ENCODE results near the gene AGPAT4.

DNA sequence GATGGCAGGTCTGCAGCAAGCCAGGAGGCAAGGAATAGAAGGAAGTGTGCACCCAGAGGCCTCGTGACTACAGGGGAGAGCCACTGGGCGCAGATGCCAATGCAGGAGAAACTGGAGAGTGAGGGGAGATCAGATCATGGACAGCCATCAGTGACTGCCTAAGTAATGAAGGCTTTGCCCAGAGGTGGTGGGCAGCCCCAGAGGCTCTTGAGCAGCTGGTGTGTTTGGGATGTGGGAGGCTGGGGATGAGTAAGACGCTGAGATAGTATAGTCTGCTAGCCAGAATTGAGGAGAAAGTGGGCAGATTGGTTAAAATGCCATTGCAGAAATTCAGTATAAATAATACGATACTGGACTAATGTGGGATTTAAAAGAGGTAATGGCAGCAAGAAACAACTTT lies 170.4 kb downstream of the AGPAT4 start:
- TF ChIP-seq, protein P1, sequence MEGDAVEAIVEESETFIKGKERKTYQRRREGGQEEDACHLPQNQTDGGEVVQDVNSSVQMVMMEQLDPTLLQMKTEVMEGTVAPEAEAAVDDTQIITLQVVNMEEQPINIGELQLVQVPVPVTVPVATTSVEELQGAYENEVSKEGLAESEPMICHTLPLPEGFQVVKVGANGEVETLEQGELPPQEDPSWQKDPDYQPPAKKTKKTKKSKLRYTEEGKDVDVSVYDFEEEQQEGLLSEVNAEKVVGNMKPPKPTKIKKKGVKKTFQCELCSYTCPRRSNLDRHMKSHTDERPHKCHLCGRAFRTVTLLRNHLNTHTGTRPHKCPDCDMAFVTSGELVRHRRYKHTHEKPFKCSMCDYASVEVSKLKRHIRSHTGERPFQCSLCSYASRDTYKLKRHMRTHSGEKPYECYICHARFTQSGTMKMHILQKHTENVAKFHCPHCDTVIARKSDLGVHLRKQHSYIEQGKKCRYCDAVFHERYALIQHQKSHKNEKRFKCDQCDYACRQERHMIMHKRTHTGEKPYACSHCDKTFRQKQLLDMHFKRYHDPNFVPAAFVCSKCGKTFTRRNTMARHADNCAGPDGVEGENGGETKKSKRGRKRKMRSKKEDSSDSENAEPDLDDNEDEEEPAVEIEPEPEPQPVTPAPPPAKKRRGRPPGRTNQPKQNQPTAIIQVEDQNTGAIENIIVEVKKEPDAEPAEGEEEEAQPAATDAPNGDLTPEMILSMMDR (IDR thresholded peaks at IDR 0.05): no peak
- TF ChIP-seq POLR2A (IDR thresholded peaks at IDR 0.05): no peak
